Activated T-helper 1 cell treated with anti-CD3 and anti-CD28 coated beads, Interleukin-12 subunit alpha, Interleukin-12 subunit beta, Interleukin-2, Interleukin-4 antibody, amounts not matched to agents 30 ng/mL and 10 ng/mL and 1 ng/mL, durations not matched to agents 14 hours and 24 hours and 36 hours (primary cell): ENCODE data around the gene PYCR2. TPM values are rescaled to one million over a fixed set of nuclear protein-coding genes. Genes with fewer than 3 reads are reported as not detected.

Source experiments
- DNase-seq: peaks from one replicate; pipeline ENCODE4 v3.0.0; 2021; ENCODE audit warnings: low spot score
- H3K27ac Mint-ChIP-seq: one replicate; pipeline ENCODE4 v1.8.0; 2021; ENCODE audit warnings: mild to moderate bottlenecking, mixed read lengths
- H3K27me3 Mint-ChIP-seq: one replicate; pipeline ENCODE4 v1.8.0; 2022; ENCODE audit warnings: mild to moderate bottlenecking, moderate library complexity, mixed read lengths; ENCODE audit not compliant: insufficient read depth
- H3K36me3 Mint-ChIP-seq: one replicate; pipeline ENCODE4 v1.8.0; 2021; ENCODE audit warnings: low read depth, mixed read lengths
- H3K4me1 Mint-ChIP-seq: one replicate; pipeline ENCODE4 v1.8.0; 2021; ENCODE audit warnings: low read depth, mixed read lengths
- H3K4me3 Mint-ChIP-seq: one replicate; pipeline ENCODE4 v1.8.0; 2021; ENCODE audit warnings: mild to moderate bottlenecking, moderate library complexity, mixed read lengths
- H3K9me3 Mint-ChIP-seq: one replicate; pipeline ENCODE4 v1.8.0; 2021; ENCODE audit warnings: mixed read lengths
- intact Hi-C: fragments of 100-400 bp; cut with micrococcal nuclease; formaldehyde crosslinking; loops from one replicate; pipeline ENCODE4 v1.15.1; 2024
- total RNA-seq: library from RNA; stranded (reverse); gene quantifications from 2 replicates; pipeline ENCODE4 v1.2.3, GENCODE V29; 2022

Gene PYCR2
- total RNA-seq, 1 donor from 2014 or later = 137 TPM

GRCh38 chr1:225908773-225909172 is 15.3 kb downstream of the PYCR2 start:
- no peaks in the 10 kb centered on the region for H3K9me3 Mint-ChIP-seq
- DNase-seq = no peak
- H3K4me1 Mint-ChIP-seq = peaks cover 26% of the 10 kb centered on the region
- intact Hi-C loops = no loop called here
- no peak overlapping the region for H3K4me3 Mint-ChIP-seq
- H3K27me3 Mint-ChIP-seq = peaks cover 5% of the 10 kb centered on the region
- H3K27ac Mint-ChIP-seq = no peak overlapping the region
- peaks cover 4% of the 10 kb centered on the region for H3K36me3 Mint-ChIP-seq

- intact Hi-C loops = no loop called here
- Mint-ChIP-seq H3K27ac (no peak overlapping the region), H3K27me3 (peaks cover 5% of the 10 kb centered on the region), H3K4me3 (no peak overlapping the region), H3K9me3 (no peaks in the 10 kb centered on the region), H3K36me3 (peaks cover 4% of the 10 kb centered on the region), H3K4me1 (peaks cover 26% of the 10 kb centered on the region)
- DNase-seq = no peak
Observed at GRCh38 chr1:225908013-225908640, 15.9 kb downstream of the PYCR2 start.

- no peaks in the 10 kb centered on the region for H3K9me3 Mint-ChIP-seq
- no peak overlapping the region for H3K4me3 Mint-ChIP-seq
- H3K27ac Mint-ChIP-seq = no peak overlapping the region
- no peak for DNase-seq
- H3K27me3 Mint-ChIP-seq = peaks cover 9% of the 10 kb centered on the region
- H3K36me3 Mint-ChIP-seq = no peaks in the 10 kb centered on the region
- peaks cover 26% of the 10 kb centered on the region for H3K4me1 Mint-ChIP-seq
- intact Hi-C loops = no loop called here
Observed at GRCh38 chr1:225907341-225907740, 16.7 kb downstream of the PYCR2 start.

GRCh38 chr1:225906467-225906866 is 17.6 kb downstream of the PYCR2 start:
- Mint-ChIP-seq H3K36me3 (no peaks in the 10 kb centered on the region), H3K9me3 (no peaks in the 10 kb centered on the region), H3K27me3 (peaks cover 13% of the 10 kb centered on the region), H3K27ac (no peak overlapping the region), H3K4me1 (peaks cover 22% of the 10 kb centered on the region), H3K4me3 (no peak overlapping the region)
- intact Hi-C loops = no loop called here
- no peak for DNase-seq

GRCh38 chr1:225903623-225904022 is 20.4 kb downstream of the PYCR2 start:
- no peak overlapping the region for H3K4me3 Mint-ChIP-seq
- no peaks in the 10 kb centered on the region for H3K36me3 Mint-ChIP-seq
- intact Hi-C loops = no loop called here
- no peak for DNase-seq
- H3K9me3 Mint-ChIP-seq = no peaks in the 10 kb centered on the region
- peaks cover 25% of the 10 kb centered on the region for H3K27me3 Mint-ChIP-seq
- no peak overlapping the region for H3K27ac Mint-ChIP-seq
- H3K4me1 Mint-ChIP-seq = peaks cover 22% of the 10 kb centered on the region

GRCh38 chr1:225899044-225899925 is 24.8 kb downstream of the PYCR2 start:
- intact Hi-C loops = no loop called here
- Mint-ChIP-seq H3K9me3 (no peaks in the 10 kb centered on the region), H3K4me3 (no peak overlapping the region), H3K36me3 (no peaks in the 10 kb centered on the region), H3K27ac (peak overlapping the region; percentile 31), H3K4me1 (peaks cover 41% of the 10 kb centered on the region), H3K27me3 (peaks cover 30% of the 10 kb centered on the region)
- no peak for DNase-seq

GRCh38 chr1:225897595-225898514 is 26.2 kb downstream of the PYCR2 start:
- peaks cover 43% of the 10 kb centered on the region for H3K27me3 Mint-ChIP-seq
- intact Hi-C loops = loop anchor here (1.0 kb wide), 5 partner anchors 16 to 121 kb away; partner anchors contain the start of genes EPHX1, PYCR2, SRP9 and TMEM63A
- H3K4me1 Mint-ChIP-seq = peaks cover 47% of the 10 kb centered on the region
- no peaks in the 10 kb centered on the region for H3K9me3 Mint-ChIP-seq
- H3K4me3 Mint-ChIP-seq = peak overlapping the region; percentile 44
- peak overlapping the region; percentile 64 for H3K27ac Mint-ChIP-seq
- DNase-seq = no peak
- H3K36me3 Mint-ChIP-seq = no peaks in the 10 kb centered on the region

GRCh38 chr1:225896937-225897549 is 27.0 kb downstream of the PYCR2 start:
- peak; percentile 81 for DNase-seq
- no peaks in the 10 kb centered on the region for H3K9me3 Mint-ChIP-seq
- intact Hi-C loops = loop anchor here (1.0 kb wide), 5 partner anchors 15 to 120 kb away; partner anchors contain the start of genes EPHX1, PYCR2, SRP9 and TMEM63A
- H3K4me3 Mint-ChIP-seq = peak overlapping the region; percentile 44
- H3K27ac Mint-ChIP-seq = peak overlapping the region; percentile 64
- H3K36me3 Mint-ChIP-seq = no peaks in the 10 kb centered on the region
- H3K4me1 Mint-ChIP-seq = peaks cover 47% of the 10 kb centered on the region
- H3K27me3 Mint-ChIP-seq = peaks cover 42% of the 10 kb centered on the region

- intact Hi-C loops = no loop called here
- Mint-ChIP-seq H3K36me3 (no peaks in the 10 kb centered on the region), H3K27ac (peak overlapping the region; percentile 64), H3K27me3 (peaks cover 41% of the 10 kb centered on the region), H3K4me1 (peaks cover 51% of the 10 kb centered on the region), H3K9me3 (no peaks in the 10 kb centered on the region), H3K4me3 (peak overlapping the region; percentile 44)
- no peak for DNase-seq
Observed at GRCh38 chr1:225896494-225896893, 27.6 kb downstream of the PYCR2 start.

- H3K4me3 Mint-ChIP-seq = no peak overlapping the region
- H3K36me3 Mint-ChIP-seq = no peaks in the 10 kb centered on the region
- H3K9me3 Mint-ChIP-seq = no peaks in the 10 kb centered on the region
- H3K27ac Mint-ChIP-seq = no peak overlapping the region
- H3K27me3 Mint-ChIP-seq = peaks cover 32% of the 10 kb centered on the region
- no peak for DNase-seq
- intact Hi-C loops = no loop called here
- H3K4me1 Mint-ChIP-seq = peaks cover 31% of the 10 kb centered on the region
Observed at GRCh38 chr1:225892307-225892706, 31.7 kb downstream of the PYCR2 start.

GRCh38 chr1:225891229-225891972 is 32.6 kb downstream of the PYCR2 start:
- Mint-ChIP-seq H3K4me3 (no peak overlapping the region), H3K27ac (peak overlapping the region; percentile 72), H3K27me3 (peaks cover 30% of the 10 kb centered on the region), H3K9me3 (no peaks in the 10 kb centered on the region), H3K36me3 (no peaks in the 10 kb centered on the region), H3K4me1 (peaks cover 22% of the 10 kb centered on the region)
- DNase-seq = no peak
- intact Hi-C loops = no loop called here
